HG03439 (cell line): Measurements from ENCODE around the gene PAPPA.

Experiments used
- ATAC-seq: cut with Tn5 transposase; IDR thresholded peaks from one replicate; pipeline ENCODE4 v1.9.1; 2021; ENCODE audit warnings: mild to moderate bottlenecking, moderate library complexity; ENCODE audit not compliant: unreplicated experiment

The PAPPA gene

DNA sequence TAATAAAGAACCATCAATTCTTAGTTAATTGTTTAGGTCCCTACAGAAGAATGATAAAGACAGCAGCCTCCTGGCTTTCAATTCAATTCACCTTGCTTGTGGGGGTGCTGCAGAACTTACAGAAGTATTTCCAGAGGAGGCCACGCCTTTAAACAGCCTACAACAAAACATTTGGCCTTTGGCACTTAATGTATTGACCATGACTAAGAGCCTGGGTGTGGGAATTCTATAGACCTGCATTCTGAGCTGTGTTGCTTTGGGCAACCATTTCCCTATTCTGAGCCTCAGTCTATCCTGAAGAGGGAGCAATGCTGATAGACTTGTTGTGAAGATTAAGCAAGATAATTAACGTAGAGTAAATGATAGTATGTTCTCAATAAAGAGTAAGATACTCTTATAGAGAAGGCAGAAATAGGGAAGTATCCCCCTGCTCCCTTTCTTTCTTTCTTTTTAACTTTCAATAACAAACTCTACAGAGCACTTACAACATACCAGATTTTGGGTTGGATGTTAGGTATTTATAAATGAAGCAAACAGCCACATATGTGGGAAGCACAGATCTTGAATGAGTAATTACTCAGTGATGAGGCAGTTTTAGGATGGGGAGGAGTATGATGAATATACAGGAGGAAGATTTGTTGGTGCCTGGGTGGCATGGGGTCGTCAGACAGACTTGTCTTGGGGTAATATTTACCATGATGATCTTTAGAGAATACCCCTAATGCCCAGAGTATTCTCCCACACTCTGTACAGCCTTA, 28.4 kb downstream of the PAPPA start:
- no peak for ATAC-seq

DNA sequence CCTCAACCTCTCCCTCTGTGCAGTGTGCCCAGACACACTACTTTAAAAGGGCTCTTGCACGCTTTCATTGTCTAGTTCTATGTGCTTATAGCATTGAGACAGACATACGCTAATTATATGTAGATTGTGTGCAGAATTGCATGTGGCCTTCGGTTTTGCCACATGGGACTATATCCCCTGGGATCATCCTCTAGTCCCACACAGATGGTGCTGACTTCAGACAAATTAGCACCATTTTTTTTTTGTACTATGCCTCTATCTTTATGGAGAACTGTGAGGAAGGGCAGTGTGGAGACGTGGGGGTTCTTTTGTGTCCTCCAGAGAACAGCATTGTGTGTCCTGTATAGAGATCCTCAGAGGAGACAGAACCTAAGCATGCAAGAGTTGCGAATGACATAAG, 29.3 kb downstream of the PAPPA start:
- ATAC-seq: no peak

DNA sequence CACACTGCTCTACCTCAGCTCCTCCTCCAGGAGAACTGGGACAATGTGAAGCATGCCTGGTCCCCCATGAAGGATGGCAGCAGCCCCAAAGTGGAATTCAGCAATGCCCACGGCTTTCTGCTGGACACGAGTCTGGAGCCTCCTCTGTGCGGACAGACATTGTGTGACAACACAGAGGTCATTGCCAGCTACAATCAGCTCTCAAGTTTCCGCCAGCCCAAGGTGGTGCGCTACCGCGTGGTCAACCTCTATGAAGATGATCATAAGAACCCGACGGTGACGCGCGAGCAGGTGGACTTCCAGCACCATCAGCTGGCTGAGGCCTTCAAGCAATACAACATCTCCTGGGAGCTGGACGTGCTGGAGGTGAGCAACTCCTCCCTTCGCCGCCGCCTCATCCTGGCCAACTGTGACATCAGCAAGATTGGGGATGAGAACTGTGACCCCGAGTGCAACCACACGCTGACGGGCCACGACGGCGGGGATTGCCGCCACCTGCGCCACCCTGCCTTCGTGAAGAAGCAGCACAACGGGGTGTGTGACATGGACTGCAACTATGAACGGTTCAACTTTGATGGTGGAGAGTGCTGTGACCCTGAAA, 34.1 kb downstream of the PAPPA start:
- ATAC-seq: no peak

DNA sequence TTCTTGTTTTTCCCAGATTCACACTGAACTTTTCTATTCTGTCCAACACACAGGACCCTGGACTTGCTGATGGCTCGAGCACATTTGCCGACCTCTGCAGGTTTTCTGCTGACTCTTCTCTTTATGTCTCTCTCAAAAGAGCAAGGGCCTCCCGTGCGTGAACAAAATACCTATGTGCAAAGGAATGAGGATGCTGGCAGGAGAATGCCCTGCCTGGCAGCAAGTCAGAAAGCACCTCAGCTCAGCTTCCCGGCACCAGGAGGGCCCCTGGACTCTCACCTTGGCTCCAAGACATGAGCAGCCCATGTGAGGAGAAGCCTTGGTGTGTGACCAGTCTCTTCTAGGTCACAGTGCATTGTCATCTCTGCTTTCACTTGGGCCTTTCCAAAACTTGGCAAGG, 36.1 kb downstream of the PAPPA start:
- ATAC-seq: no peak

DNA sequence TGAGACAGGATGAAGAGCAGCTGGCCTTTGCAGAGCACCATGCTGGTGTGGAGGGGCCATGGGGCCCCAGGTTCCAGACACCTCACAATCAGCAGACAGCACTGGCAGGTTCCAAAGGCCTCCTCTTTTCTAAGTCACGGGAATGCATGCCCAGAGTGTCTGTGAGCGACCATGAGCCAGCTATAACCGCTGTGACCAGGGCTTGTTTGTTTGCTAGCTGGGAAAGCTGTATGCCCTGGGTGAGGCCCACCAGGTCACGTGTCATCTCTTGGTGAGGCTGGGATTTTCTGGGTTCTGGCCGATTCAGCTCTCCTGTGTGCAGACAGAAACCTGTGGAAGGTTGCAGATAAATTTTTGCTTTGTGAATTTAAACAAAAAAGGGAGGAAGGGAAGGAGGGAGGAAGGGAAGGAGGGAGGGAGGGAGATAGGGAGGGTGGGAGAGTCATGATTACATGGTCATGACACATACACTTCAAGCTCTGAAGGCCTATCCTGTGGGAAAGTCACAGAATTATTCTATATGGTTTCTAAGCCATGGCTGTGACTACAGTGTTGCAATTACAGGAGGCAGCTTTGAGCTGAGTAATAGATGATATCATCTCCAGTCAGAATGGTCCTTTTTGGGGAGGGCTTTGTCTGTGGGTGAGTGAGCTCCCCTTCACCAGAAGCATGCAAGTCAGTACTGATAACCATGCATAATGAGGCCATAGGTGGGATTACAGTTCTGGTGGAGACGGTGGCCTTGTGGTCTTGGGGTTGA, 37.2 kb downstream of the PAPPA start:
- ATAC-seq: no peak

DNA sequence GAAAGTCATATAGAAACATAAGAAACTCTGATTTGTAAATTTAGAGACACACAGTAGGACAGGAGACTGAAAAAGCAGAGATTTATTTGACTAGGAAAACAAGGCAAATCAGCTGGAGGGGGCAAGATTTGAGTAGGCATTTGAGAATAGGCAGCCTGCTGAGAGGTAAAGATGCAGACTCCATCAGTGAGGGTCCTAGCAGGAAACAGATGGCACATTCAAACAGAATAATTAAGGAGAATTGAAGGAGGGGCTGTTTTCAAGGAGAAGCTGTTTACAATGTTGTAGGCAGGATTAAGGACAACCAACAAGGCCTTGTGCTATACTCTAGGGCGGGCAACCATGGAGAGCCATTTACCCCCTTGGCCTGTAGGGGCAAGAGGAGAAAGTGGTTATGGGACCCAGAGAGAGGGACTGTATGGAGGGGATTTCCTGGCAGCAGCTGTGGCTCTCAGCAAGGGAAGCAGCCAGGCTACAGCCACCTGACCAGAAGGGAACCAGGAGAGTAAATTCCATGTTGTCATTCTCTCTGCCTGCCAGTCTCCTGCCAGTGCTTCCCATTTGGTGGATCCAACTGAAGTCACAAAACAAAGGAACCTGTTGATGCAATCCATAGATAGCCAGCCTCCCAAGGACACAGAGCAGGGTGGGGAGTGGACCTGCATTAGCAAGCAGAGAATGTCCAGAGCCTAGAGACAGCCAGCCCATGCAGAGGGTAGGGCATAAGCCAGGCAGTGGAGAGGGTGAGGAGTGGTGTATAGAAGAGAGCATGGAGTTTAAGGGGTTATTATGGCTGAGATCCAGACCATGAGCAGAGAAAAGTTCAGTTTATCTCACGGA, 38.2 kb downstream of the PAPPA start:
- ATAC-seq: no peak

DNA sequence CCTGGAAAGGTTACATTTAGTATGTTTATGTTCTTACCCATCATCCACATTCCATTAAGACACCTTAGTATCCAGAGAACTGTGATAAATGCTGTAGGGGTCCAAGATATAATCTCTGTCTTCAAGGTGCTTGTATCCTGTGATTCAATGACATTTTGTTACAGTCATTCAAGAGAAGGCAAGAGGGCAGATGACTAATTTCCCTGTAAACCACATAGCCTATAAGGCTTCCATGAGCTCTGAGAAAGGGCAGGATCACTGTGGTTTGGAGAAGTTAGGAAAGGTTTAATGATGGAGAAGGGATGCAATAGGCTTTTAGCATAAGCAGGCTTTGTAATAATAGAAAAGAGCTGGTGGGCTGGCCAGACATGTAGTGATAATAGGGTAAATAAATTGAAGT, 40.0 kb downstream of the PAPPA start:
- ATAC-seq: no peak

DNA sequence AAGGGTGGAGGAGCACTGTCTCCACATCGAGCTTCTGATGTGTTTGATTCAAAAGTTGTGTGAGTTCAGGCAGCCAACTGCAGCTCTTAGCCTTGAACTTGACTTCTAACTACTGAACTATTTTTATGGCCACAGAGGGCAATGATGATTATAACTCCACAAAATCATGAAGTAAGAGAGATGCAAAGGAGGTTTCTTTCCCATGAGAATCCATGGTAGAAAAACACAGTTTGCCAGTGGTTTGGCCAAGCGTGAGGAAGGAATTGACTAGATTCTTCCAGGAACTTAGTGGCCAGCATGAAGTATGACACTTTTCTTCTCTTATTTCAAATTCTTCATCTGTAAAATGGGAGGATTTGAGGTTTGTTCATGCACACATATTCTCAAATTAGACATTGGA, 43.2 kb downstream of the PAPPA start:
- ATAC-seq: no peak

DNA sequence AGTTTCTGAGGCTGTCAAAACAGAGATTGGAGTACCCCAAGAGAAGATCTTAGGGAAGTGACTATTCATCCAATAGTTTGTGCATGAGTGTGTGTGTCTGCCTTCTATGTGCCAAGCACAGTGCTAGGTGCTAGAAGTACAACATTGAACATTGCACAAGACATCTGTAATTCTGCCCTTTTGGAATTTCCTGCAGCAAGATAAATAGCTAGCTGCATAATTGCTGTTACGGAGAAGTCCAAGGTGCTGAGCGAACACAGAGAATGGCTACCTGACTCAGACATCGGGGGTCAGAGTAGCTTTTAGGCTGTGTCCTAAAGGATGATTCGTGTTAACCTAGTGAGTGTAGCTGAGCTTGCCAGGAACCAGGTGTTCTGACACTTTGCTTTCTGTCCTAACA, 44.8 kb downstream of the PAPPA start:
- ATAC-seq: no peak

DNA sequence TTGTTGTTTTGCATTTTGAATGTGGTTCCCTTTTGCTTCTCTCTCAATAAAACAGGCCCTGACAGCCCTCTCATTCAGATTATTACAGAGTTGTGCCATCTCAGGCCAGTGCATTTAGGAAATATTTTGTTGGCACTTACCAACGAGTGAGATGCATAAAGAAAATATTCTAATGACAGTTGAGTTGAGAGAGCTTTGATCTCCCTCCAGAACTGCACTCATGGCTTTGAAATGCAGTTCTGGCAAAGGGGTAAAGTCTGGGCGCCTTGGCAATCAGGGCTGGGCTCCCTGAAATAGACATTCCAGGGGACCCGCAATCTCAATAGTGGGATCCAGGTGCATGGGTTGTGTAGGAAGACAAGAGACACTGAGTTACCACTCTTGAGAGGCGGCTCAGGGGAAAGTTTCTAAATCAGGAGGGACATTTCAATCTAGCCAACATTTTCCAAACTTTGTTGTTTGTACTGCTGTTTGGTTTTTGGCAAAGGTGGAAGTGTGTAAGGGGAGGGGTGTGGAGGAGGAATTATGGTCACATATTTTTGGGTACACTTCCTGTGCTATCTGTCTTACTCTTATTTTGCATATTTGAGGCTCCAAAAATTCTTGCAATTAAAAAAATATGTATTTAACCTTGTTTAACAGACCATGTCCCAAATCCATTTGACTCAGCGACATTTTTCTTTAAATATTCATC, 48.8 kb downstream of the PAPPA start:
- no peak for ATAC-seq

DNA sequence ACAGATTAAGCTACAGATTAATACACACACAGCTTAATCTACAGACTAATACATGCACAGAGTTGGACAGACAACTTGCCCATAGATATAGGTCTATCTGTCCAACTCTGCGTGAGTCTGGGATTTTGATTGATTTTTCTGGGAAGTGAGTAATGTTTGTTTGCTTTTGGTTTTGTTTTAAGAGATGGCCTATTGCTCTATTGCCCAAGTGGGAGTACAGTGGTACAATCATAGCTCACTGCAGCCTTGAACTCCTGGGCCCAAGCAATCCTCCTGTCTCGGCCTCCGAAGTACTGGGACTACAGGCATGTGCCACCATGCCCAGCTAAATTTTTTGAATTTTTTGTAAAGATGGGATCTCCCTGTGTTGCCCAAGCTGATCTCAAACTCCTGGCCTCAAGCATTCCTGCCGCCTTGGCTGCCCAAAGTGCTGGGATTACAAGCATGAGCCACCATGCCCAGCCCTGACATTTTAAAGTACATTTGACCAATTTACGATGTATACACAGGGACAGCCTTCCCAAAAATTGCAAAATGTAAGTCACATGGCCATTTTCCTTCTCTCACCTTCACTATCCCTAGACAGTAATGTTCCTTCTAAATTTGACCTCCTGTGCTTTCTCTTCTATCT, 50.8 kb downstream of the PAPPA start:
- no peak for ATAC-seq

DNA sequence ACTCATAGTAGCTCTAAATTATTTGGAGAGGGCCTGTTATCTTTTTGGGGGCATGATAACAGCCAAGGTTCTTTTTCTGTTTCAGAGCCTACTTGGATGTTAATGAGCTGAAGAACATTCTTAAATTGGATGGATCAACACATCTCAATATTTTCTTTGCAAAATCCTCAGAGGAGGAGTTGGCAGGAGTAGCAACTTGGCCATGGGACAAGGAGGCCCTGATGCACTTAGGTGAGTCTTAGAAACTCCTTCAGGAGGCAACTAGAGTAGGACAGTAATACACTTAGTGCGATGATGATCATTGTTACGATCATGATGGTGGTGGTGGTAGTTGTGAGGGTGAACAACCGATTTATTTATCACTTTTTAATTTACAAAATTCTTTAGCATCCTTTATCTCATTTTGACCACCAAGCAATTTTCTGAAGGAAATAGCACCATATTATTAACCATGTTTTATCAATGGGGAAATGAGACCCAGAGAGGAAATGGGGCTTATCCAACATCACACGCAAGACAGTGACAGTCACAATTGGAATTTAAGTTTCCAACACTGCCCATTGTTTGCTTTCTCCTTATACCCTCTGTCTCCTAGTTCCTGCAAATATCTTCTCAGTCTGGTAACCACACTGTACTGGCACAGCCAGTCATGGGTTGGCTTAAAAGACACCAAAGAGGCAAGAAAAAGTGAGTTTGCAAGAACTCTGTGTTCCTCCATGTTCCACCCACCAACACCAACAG, 54.0 kb downstream of the PAPPA start:
- no peak for ATAC-seq

DNA sequence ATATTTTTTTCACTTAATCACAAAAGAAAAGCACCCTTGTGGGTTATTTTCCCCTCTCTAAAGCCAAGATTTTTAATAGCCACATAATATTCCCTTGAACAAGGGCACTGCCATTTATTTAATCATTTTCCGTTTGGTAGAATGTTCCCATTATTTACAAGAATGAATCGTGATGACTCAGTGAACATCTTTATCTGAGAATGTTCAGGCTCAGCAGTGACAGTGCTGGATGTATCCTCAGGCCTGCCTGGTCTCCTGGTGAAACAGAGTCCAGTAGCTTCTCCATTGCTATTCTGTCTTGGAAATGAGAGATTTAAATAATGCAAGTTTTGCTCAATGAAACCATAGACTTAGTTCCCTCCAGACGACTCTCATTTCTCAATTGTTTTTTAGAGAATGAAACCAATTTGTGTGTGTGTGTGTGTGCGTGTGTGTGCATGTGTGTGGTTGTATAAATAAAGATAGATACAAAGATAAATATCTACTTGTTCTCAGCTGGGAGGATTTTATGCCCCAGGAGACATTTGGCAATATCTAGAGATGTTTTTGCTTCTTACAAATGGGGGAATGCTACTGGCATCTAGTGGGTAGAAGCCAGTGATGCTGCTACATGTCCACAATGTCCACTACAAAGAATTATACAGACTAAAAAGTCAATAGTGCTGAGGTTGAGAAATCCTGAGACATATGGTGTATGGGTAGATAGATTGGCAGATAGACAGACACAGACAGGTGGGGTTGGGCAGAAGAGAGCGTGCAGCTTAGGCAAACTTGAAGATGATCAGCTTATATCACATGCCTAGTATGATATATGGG, 55.0 kb downstream of the PAPPA start:
- ATAC-seq: no peak

DNA sequence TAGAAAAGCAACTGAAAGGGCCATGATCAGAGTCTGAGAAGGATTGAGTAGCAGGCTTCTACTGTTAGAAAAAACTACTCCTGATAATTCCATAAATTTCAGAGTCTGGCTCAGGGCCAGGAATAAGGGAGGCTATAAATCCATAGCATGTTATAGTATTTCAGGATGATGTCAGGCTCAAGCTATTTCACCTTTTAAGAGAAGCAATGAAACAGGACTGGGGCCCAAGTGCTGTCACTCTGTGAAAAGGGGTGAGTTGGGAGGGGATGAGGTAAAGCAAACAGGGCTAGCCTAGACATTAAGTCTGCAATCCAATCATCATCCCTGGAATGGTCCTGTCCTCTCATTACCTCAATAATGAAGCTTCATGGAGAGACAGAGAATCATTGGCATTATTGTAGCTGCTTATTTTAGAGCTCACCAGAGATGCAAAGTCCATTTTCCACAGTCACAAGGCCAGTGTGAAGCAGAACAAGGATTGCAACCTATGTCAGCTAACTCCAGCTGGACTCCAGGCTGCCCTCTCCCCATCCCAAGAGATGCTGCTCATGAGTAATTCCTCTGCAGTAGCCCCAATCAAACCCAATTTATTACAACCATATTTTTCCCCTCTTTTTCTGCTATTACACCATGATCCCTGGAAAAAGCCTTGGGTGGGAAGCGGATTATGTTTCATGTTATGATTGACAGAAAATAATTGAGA, 56.0 kb downstream of the PAPPA start:
- ATAC-seq: no peak

DNA sequence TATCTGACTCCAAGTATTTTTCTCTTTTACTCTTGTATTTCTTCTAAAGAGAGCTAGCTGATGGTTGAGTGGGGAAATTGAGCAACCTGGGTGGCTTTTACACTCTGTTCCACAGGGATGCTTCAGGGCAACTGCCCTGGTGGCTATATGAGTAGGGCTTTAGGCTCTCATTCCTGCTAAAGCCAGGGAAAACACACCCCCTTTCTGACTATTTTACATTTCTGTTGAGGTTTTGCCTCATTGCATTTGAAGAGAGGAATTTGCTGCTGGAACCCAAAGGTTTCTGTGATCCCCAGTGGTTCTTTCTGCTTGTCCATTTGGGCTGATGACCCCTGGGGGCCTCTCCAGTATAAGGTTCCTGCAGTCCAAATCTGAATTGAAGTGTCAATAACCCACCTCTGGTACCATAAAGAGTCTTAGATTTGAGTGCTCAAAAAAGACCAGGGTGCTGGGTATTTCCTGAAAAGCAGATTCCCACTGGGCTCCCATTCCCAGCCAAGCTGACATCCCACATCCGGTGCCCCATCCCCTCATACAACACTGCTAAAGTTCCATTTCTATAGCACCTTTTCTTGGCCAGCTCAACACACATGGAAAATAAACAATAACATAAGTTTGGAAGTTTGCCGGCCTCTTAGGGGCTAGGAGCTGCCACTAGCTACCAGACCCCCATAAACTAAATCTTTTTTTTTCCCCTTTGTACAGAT, 59.5 kb downstream of the PAPPA start:
- ATAC-seq: no peak

DNA sequence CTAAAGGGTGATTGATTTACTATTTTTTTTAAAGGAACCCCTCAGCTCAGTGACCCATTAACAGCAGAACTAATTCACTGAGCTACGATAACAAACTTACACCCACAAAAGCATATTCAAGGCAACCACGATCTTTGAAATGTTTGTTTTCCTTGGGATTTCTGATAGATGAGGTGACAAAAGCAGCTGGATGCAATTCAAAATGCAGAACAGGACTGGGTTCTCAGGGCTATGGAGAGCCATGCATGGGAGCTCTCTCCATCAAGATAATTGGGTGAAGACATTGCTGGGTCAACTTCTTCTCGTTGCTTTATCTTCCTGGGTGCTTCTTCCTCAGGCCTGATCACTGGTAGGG, 60.1 kb downstream of the PAPPA start:
- ATAC-seq: no peak

DNA sequence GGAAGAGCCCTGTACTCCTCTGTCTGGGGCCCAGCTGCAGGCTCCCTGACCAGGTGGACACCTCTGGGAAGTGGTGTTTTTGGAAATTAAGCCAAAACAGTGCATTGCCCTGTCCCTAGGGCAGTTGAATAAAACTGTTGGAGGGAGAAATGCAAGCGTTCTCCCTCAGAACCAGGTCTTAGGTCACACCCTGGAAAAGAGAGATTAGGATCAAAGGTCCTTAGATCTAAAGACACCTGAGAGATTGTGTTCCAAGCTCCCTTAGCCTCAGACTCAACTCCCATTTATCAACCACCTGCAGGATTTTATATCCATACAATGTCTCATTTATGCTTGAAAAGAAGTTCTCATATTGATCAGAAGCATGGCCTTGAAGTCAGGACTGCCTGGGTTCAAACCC, 64.8 kb downstream of the PAPPA start:
- ATAC-seq: no peak

DNA sequence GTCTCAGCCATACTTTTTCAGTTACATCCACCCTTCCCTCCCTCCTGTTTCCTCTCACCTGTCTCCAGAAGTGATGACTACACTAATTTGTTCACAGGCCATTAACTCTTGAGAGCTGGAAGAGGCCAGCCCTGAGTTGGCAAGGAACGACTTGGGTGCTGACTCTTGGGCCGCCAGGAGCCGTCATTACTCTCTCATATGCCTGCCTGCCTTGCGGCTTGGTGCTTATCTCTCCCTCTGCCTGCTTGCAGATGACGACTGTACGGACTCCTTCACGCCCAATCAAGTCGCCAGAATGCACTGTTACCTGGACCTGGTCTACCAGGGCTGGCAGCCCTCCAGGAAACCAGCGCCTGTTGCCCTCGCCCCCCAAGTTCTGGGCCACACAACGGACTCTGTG, 66.1 kb downstream of the PAPPA start:
- no peak for ATAC-seq
